Cortex of kidney (tissue), 1 donor: ENCODE results near the gene FOXF1.

ENCODE experiments used
- DNase-seq: peaks from one replicate; lab custom pipeline; 2025; lab: John Stamatoyannopoulos, UW

Gene FOXF1

GRCh38 chr16:86556576-86556975 is 46.2 kb downstream of the FOXF1 start:
- no peak for DNase-seq

- DNase-seq, result no peak
Observed at GRCh38 chr16:86557587-86557986, 47.3 kb downstream of the FOXF1 start.

- no peak for DNase-seq
Observed at GRCh38 chr16:86558355-86559193, 48.2 kb downstream of the FOXF1 start.

- no peak for DNase-seq
Observed at GRCh38 chr16:86559802-86560305, 49.5 kb downstream of the FOXF1 start.

GRCh38 chr16:86562356-86562755 is 52.0 kb downstream of the FOXF1 start:
- no peak for DNase-seq

- no peak for DNase-seq
Observed at GRCh38 chr16:86563469-86564345, 53.4 kb downstream of the FOXF1 start.
